Measurements from ENCODE around the gene IRF5.
A peak's percentile ranks its signal among the peaks of the same experiment; 100 is the strongest.

The IRF5 gene

DNA sequence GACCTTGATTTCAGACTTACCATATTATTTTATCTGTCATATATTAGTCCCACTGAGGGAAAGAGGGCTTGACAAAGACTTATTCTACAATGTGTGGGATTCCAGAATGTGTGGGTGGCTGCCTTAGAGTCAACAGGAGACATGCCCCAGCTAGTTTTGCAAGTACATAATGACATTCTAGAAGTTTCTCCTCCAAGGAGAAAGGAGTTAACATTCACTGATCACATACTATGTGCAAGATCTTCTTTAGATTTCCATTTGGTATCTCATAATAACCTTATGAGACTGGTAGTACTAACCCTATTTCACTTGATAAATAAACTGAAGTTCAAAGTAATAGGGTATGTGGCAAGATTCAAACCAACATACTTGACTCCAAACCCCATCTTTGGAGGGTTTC is 25.2 kb downstream of the IRF5 start:
- in situ Hi-C loops (cut with HindIII; ENCODE audit: low sequenced_read_pairs) = no loop called here
- peak; percentile 5 for DNase-seq (ENCODE audit: low read depth, low spot score)
- TF ChIP-seq, protein P1, sequence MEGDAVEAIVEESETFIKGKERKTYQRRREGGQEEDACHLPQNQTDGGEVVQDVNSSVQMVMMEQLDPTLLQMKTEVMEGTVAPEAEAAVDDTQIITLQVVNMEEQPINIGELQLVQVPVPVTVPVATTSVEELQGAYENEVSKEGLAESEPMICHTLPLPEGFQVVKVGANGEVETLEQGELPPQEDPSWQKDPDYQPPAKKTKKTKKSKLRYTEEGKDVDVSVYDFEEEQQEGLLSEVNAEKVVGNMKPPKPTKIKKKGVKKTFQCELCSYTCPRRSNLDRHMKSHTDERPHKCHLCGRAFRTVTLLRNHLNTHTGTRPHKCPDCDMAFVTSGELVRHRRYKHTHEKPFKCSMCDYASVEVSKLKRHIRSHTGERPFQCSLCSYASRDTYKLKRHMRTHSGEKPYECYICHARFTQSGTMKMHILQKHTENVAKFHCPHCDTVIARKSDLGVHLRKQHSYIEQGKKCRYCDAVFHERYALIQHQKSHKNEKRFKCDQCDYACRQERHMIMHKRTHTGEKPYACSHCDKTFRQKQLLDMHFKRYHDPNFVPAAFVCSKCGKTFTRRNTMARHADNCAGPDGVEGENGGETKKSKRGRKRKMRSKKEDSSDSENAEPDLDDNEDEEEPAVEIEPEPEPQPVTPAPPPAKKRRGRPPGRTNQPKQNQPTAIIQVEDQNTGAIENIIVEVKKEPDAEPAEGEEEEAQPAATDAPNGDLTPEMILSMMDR (IDR thresholded peaks at IDR 0.05; ENCODE audit: low read depth, low read length) = no peak
- H3K4me3 ChIP-seq (ENCODE audit: low read depth, low read length) = no peak overlapping the region

GRCh38 chr7:128963327-128963757 is 25.6 kb downstream of the IRF5 start:
- DNase-seq (ENCODE audit: low read depth, low spot score) = no peak
- no peak overlapping the region for H3K4me3 ChIP-seq (ENCODE audit: low read depth, low read length)
- in situ Hi-C loops (cut with HindIII; ENCODE audit: low sequenced_read_pairs) = no loop called here
- TF ChIP-seq, protein P1 (IDR thresholded peaks at IDR 0.05; ENCODE audit: low read depth, low read length) = no peak

DNA sequence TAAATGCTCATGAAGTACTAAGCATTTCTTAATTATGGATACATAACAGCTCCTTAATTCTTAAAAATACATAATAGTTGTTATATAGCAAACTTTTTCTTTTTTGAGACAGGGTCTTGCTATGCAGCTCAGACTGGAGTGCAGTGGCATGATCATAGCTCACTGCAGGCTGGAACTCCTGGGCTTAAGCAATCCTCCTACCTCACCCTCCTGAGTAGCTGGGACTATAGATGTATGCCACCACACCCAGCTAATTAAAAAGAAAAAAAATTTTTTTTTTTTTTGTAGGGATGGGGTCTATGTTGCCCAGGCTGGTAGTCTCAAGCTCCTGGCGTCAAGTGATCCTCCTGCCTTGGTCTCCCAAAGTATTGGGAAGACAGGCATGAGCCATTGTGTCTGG is 30.9 kb downstream of the IRF5 start:
- TF ChIP-seq, protein P1 (IDR thresholded peaks at IDR 0.05; ENCODE audit: low read depth, low read length) = no peak
- in situ Hi-C loops (cut with HindIII; ENCODE audit: low sequenced_read_pairs) = no loop called here
- no peak for DNase-seq (ENCODE audit: low read depth, low spot score)
- no peak overlapping the region for H3K4me3 ChIP-seq (ENCODE audit: low read depth, low read length)

DNA sequence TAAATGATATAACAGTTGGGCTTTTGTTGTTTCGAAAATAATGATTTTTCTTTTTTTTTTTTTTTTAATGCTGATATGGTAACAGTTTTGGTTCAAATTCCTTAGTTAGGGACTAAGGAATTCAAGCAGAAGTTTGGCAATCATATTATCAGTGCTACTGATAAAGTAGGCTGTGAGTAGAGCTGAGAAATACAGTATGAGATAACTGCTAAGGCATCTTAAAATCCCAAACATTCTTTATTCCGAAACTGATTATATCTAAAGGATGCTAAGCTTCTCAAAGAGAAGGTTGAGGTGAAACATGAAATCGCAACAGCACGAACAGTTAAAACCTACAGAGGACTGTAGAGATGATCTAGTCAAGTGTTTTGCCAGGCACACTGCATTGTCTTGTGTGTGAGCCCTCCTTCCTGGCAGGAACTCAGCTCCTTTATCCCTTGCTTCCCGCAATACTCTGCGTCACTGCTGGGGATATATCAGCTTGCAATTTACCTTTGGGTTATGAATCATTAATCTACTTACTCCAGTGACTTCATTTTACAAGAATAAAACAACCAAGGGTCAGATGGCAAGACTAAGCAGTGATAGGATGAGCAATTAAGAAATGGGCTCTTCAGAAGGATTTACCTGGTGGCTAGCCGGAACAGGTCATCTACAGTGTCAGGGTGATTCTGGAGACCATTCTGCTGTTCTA is 36.7 kb downstream of the IRF5 start:
- TF ChIP-seq, protein P1 (IDR thresholded peaks at IDR 0.05; ENCODE audit: low read depth, low read length) = no peak
- DNase-seq (ENCODE audit: low read depth, low spot score) = no peak
- in situ Hi-C loops (cut with HindIII; ENCODE audit: low sequenced_read_pairs) = no loop called here
- H3K4me3 ChIP-seq (ENCODE audit: low read depth, low read length) = no peak overlapping the region

GRCh38 chr7:128982105-128982504 is 44.4 kb downstream of the IRF5 start:
- TF ChIP-seq, protein P1 (IDR thresholded peaks at IDR 0.05; ENCODE audit: low read depth, low read length) = no peak
- in situ Hi-C loops (cut with HindIII; ENCODE audit: low sequenced_read_pairs) = no loop called here
- H3K4me3 ChIP-seq (ENCODE audit: low read depth, low read length) = no peak overlapping the region
- DNase-seq (ENCODE audit: low read depth, low spot score) = no peak

- in situ Hi-C loops (cut with HindIII; ENCODE audit: low sequenced_read_pairs) = no loop called here
- DNase-seq (ENCODE audit: low read depth, low spot score) = no peak
- TF ChIP-seq, protein P1 (IDR thresholded peaks at IDR 0.05; ENCODE audit: low read depth, low read length) = no peak
- H3K4me3 ChIP-seq (ENCODE audit: low read depth, low read length) = no peak overlapping the region
Measured at GRCh38 chr7:128985660-128986059, 47.9 kb downstream of the IRF5 start.
